Activated T-cell treated with anti-CD3 and anti-CD28 coated beads for 4 hours (primary cell): ENCODE results near the gene PIP5KL1.

Source experiments
- DNase-seq: peaks from one replicate; pipeline ENCODE4 v3.0.0-alpha.2; 2020

Gene PIP5KL1

GRCh38 chr9:127930231-127931091 lies at the start of gene PIP5KL1:
Gene PIP5KL1, minus strand, starts transcription at chr9:127930777. Its CDS starts 25 bp downstream, at chr9:127930752.
- DNase-seq: peak; percentile 54

GRCh38 chr9:127980060-127980705 lies 49.6 kb upstream of the PIP5KL1 start:
- no peak for DNase-seq

- no peak for DNase-seq
Observed at GRCh38 chr9:127979333-127980059, 48.9 kb upstream of the PIP5KL1 start.

GRCh38 chr9:127979015-127979332 lies 48.4 kb upstream of the PIP5KL1 start:
- no peak for DNase-seq

- no peak for DNase-seq
Observed at GRCh38 chr9:127977884-127978647, 47.5 kb upstream of the PIP5KL1 start.

GRCh38 chr9:127977009-127977883 lies 46.7 kb upstream of the PIP5KL1 start:
- DNase-seq: no peak

GRCh38 chr9:127976498-127976897 lies 45.9 kb upstream of the PIP5KL1 start:
- DNase-seq: no peak

- no peak for DNase-seq
Observed at GRCh38 chr9:127975376-127976315, 45.1 kb upstream of the PIP5KL1 start.

- no peak for DNase-seq
Observed at GRCh38 chr9:127974769-127975261, 44.2 kb upstream of the PIP5KL1 start.

GRCh38 chr9:127974001-127974768 lies 43.6 kb upstream of the PIP5KL1 start:
- DNase-seq: no peak

- DNase-seq: no peak
Observed at GRCh38 chr9:127973169-127974000, 42.8 kb upstream of the PIP5KL1 start.

GRCh38 chr9:127972236-127972871 lies 41.8 kb upstream of the PIP5KL1 start:
- no peak for DNase-seq

- no peak for DNase-seq
Observed at GRCh38 chr9:127971357-127972235, 41.0 kb upstream of the PIP5KL1 start.

- DNase-seq: peak; percentile 40
Observed at GRCh38 chr9:127970401-127971313, 40.1 kb upstream of the PIP5KL1 start.

GRCh38 chr9:127968700-127969383 lies 38.3 kb upstream of the PIP5KL1 start:
- no peak for DNase-seq
